HepG2 (cell line): Measurements from ENCODE around the gene SNN. TPM values are rescaled to one million over a fixed set of nuclear protein-coding genes. Genes with fewer than 3 reads are reported as not detected.

Experiments used
- ATF3 ChIP-seq: sonication (generic); formaldehyde crosslinking; IDR thresholded peaks from 2 replicates; pipeline ENCODE4 v1.4.0; 2020; ENCODE audit warnings: missing genetic modification reagents
- DRAP1 ChIP-seq: IDR thresholded peaks from 2 replicates; pipeline ENCODE4 v1.6.1; 2016; ENCODE audit warnings: missing genetic modification reagents, missing compliant biosample characterization
- IKZF4 ChIP-seq: sonication (generic); formaldehyde crosslinking; IDR thresholded peaks from 2 replicates; pipeline ENCODE4 v1.5.1; 2020; ENCODE audit warnings: borderline replicate concordance, mild to moderate bottlenecking, low read depth, missing genetic modification reagents; ENCODE audit errors: not compliant biosample characterization
- KMT2A ChIP-seq: sonication (generic); formaldehyde crosslinking; IDR thresholded peaks from 2 replicates; pipeline ENCODE4 v1.4.0; 2020; ENCODE audit warnings: missing genetic modification reagents
- MXD3 ChIP-seq: IDR thresholded peaks from 2 replicates; pipeline ENCODE4 v1.6.1; 2016; ENCODE audit warnings: mild to moderate bottlenecking, missing biosample characterization, missing genetic modification reagents
- NCOA2 ChIP-seq: sonication (generic); formaldehyde crosslinking; IDR thresholded peaks from 2 replicates; pipeline ENCODE4 v1.8.0; 2022; ENCODE audit warnings: inconsistent platforms
- NFKB2 ChIP-seq: sonication (generic); formaldehyde crosslinking; IDR thresholded peaks from 2 replicates; pipeline ENCODE4 v1.4.0; 2020; ENCODE audit warnings: missing genetic modification reagents, borderline replicate concordance
- NFKBIZ ChIP-seq: IDR thresholded peaks from 2 replicates; pipeline ENCODE4 v1.6.1; 2018; ENCODE audit warnings: missing genetic modification reagents, missing compliant biosample characterization
- NRL ChIP-seq: sonication (generic); formaldehyde crosslinking; IDR thresholded peaks from 2 replicates; pipeline ENCODE4 v1.5.0; 2020; ENCODE audit warnings: missing genetic modification reagents, mild to moderate bottlenecking, moderate library complexity, borderline replicate concordance
- PCBP1 ChIP-seq: fragments of 200-400 bp; formaldehyde crosslinking; IDR thresholded peaks from 2 replicates; pipeline ENCODE4 v1.6.1; 2017; ENCODE audit warnings: mild to moderate bottlenecking, low read depth, low read length, borderline replicate concordance
- SALL2 ChIP-seq: sonication (generic); formaldehyde crosslinking; IDR thresholded peaks from 2 replicates; pipeline ENCODE4 v1.8.1; 2023; ENCODE audit warnings: mild to moderate bottlenecking, missing genetic modification reagents, inconsistent platforms
- SP4 ChIP-seq: sonication (generic); formaldehyde crosslinking; IDR thresholded peaks from 2 replicates; pipeline ENCODE4 v1.8.1; 2023; ENCODE audit warnings: mild to moderate bottlenecking, missing genetic modification reagents
- SRY ChIP-seq: sonication (generic); formaldehyde crosslinking; IDR thresholded peaks from 2 replicates; pipeline ENCODE4 v1.8.0; 2022; ENCODE audit warnings: mild to moderate bottlenecking, missing genetic modification reagents
- ZFP82 ChIP-seq: sonication (generic); formaldehyde crosslinking; IDR thresholded peaks from 2 replicates; pipeline ENCODE4 v1.5.1; 2020; ENCODE audit warnings: mild to moderate bottlenecking, missing genetic modification reagents, borderline replicate concordance
- ZMYM3 ChIP-seq: sonication (generic); formaldehyde crosslinking; IDR thresholded peaks from 2 replicates; pipeline ENCODE4 v1.5.1; 2020; ENCODE audit warnings: mild to moderate bottlenecking, missing genetic modification reagents
- ZNF263 ChIP-seq: sonication (generic); formaldehyde crosslinking; IDR thresholded peaks from 2 replicates; pipeline ENCODE4 v1.4.0; 2020; ENCODE audit warnings: missing genetic modification reagents
- ZNF317 ChIP-seq: sonication (generic); formaldehyde crosslinking; IDR thresholded peaks from 2 replicates; pipeline ENCODE4 v1.5.0; 2020; ENCODE audit warnings: mild to moderate bottlenecking, missing genetic modification reagents
- ZNF335 ChIP-seq: sonication (generic); formaldehyde crosslinking; IDR thresholded peaks from 2 replicates; pipeline ENCODE4 v1.4.0; 2020; ENCODE audit warnings: missing genetic modification reagents
- ZNF354B ChIP-seq: sonication (generic); formaldehyde crosslinking; IDR thresholded peaks from 2 replicates; pipeline ENCODE4 v1.8.0; 2022; ENCODE audit warnings: mild to moderate bottlenecking, missing genetic modification reagents
- ZNF446 ChIP-seq: sonication (generic); formaldehyde crosslinking; IDR thresholded peaks from 2 replicates; pipeline ENCODE4 v1.5.0; 2020; ENCODE audit warnings: mild to moderate bottlenecking, missing genetic modification reagents
- ZNF761 ChIP-seq: sonication (generic); formaldehyde crosslinking; conservative IDR thresholded peaks from 2 replicates; pipeline ENCODE4 v1.4.0; 2020; ENCODE audit warnings: mild to moderate bottlenecking, missing genetic modification reagents
- ZNF784 ChIP-seq: sonication (generic); formaldehyde crosslinking; IDR thresholded peaks from 2 replicates; pipeline ENCODE4 v1.5.1; 2020; ENCODE audit warnings: missing genetic modification reagents, mild to moderate bottlenecking, borderline replicate concordance
- polyA plus RNA-seq, 8 experiments: library from polyadenylated mRNA; depleted of rRNA in 3 of 8; stranded (reverse) in 7 of 8; unstranded in 1 of 8; fragments of >200 nt; fragmentation: Illumina TruSeq in 4 of 8; extraction: Trizol in 4 of 8; gene quantifications; 2 replicates each; pipeline versions ENCODE4 v1.2.1 to v1.2.3, GENCODE V29; 2011 to 2016; ENCODE audit warnings: low read depth in 4 of 8, missing spikeins in 1 of 8, mixed read lengths in 1 of 8; ENCODE audit not compliant: insufficient read depth in 1 of 8
- total RNA-seq, 5 experiments: library from RNA; depleted of rRNA; stranded (reverse); fragments of >200 nt; fragmentation: Illumina TruSeq; extraction: Trizol; gene quantifications; 2 replicates each; pipeline ENCODE4 v1.2.3, GENCODE V29; 2016; ENCODE audit warnings: low read depth in 1 of 5
- TF ChIP-seq, protein P1 (sequence below): sonication (generic); formaldehyde crosslinking; IDR thresholded peaks from 2 replicates; pipeline ENCODE4 v1.5.0; 2020; ENCODE audit warnings: missing genetic modification reagents, mild to moderate bottlenecking, borderline replicate concordance

Gene SNN
- total and polyA plus RNA-seq, 2 of the 13 experiments (the other 11 are each of a cell fraction or from before 2014, with no cell fraction given) = 5.2 to 8.4 TPM

DNA sequence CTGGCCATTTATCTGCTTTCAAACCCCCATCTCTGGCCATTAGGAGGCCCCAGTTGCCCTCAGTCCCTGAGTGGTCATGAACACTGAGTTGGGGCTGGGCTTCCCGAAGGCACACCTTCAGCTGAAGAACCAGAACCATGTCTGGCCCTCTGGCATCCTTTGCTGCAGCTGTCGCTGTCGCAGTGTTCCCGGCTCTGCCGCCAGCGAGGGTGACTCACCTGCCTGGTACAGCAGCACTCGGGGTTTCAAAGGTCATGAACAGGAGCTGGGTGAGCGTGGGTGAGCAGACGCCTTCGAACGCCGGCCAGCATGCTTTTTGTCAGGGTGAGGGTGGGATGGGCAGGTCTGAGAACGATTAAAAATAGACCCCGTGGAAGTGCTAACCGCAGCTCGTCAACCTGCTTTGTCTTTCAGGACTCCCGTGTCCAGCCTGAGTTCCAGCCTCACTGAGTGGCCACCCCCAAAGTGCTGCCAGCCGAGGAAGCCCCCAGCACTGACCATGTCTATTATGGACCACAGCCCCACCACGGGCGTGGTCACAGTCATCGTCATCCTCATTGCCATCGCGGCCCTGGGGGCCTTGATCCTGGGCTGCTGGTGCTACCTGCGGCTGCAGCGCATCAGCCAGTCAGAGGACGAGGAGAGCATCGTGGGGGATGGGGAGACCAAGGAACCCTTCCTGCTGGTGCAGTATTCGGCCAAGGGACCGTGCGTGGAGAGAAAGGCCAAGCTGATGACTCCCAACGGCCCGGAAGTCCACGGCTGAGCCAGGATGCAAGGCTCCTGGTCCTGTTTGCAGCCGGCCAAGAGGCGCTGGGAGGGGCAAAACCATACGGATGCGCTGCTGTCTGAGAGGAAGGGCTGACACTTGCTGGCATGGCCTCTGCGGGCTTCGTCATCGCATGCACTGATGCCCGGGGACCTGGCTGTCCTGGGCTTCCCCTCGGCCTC lies 7.6 kb downstream of the SNN start (continued):
- peak; percentile 8; the same call in 1 of the 2 replicates for TF ChIP-seq NFKB2 (CRISPR knock-in tag)
- peak; percentile 79; the same call in 1 of the 2 replicates for TF ChIP-seq ZNF784 (CRISPR knock-in tag)
- TF ChIP-seq SRY (CRISPR knock-in tag) = no peak; the same call in 1 of the 2 replicates
- TF ChIP-seq KMT2A (CRISPR knock-in tag) = peak; percentile 74
- TF ChIP-seq IKZF4 (CRISPR knock-in tag) = peak; percentile 52
- TF ChIP-seq ZMYM3 (CRISPR knock-in tag) = peak; percentile 71; the same call in 1 of the 2 replicates
- no peak for TF ChIP-seq SALL2 (CRISPR knock-in tag)
- peak; percentile 62; the same call in 1 of the 2 replicates for TF ChIP-seq PCBP1
- peak; percentile 65; the same call in 1 of the 2 replicates for TF ChIP-seq ZNF335 (CRISPR knock-in tag)
- peak; percentile 85; the same call in 1 of the 2 replicates for TF ChIP-seq NFKBIZ (CRISPR knock-in tag)
- TF ChIP-seq MXD3 = peak; percentile 73
- peak; percentile 96 for TF ChIP-seq NRL
- peak; percentile 45; the same call in 1 of the 2 replicates for TF ChIP-seq DRAP1 (CRISPR knock-in tag)
- no peak for TF ChIP-seq ZNF317 (CRISPR knock-in tag)
- TF ChIP-seq ZNF446 (CRISPR knock-in tag) = 0 out of 2 replicates have a peak, but pooled peaks have one; percentile 44
- TF ChIP-seq ZNF354B (CRISPR knock-in tag) = 0 out of 2 replicates have a peak, but pooled peaks have one; percentile 70
- 0 out of 2 replicates have a peak, but pooled peaks have one; percentile 72 for TF ChIP-seq ZNF761 (CRISPR knock-in tag)
- TF ChIP-seq, protein P1, sequence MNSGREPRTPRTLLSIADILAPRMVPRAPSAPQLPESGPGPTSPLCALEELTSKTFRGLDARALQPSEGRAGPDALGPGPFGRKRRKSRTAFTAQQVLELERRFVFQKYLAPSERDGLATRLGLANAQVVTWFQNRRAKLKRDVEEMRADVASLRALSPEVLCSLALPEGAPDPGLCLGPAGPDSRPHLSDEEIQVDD = no peak
- TF ChIP-seq ZFP82 (CRISPR knock-in tag) = no peak
- TF ChIP-seq NCOA2 (CRISPR knock-in tag) = peak; percentile 43
- TF ChIP-seq SP4 (CRISPR knock-in tag) = 0 out of 2 replicates have a peak, but pooled peaks have one; percentile 63
- peak; percentile 95 for TF ChIP-seq ATF3 (CRISPR knock-in tag)
- 0 out of 2 replicates have a peak, but pooled peaks have one; percentile 12 for TF ChIP-seq ZNF263 (CRISPR knock-in tag)
